A673 (cell line): ENCODE measurements around the gene CLEC17A. TPM values are rescaled to one million over a fixed set of nuclear protein-coding genes. Genes with fewer than 3 reads are reported as not detected.

ENCODE experiments used
- BruUV-seq: library from RNA; stranded (reverse); fragments of 400-500 nt; replicated peaks from 2 replicates; lab custom pipeline; 2021; lab: Mats Ljungman, UMichigan
- CTCF ChIA-PET: fragments of 300-600 bp; sonication (Branson Sonifier 250); formaldehyde crosslinking; loops from one replicate; lab custom pipeline; 2022; ENCODE audit warnings: antibody characterized with exemption; lab: Charles Lee
- POLR2A ChIA-PET: fragments of 300-600 bp; sonication (Branson Sonifier 250); formaldehyde crosslinking; loops from one replicate; lab custom pipeline; 2022; ENCODE audit warnings: antibody characterized with exemption; ENCODE audit not compliant: low non-redundant PET; lab: Charles Lee
- DNase-seq: peaks from one replicate; pipeline ENCODE4 v3.0.0-alpha.2; 2015; ENCODE audit warnings: low spot score
- H3K27ac ChIP-seq: fragments of 200-600 bp; sonication (generic); 2 replicates; pipeline ENCODE4 v1.5.1; 2016; ENCODE audit warnings: mixed run types, low read depth, mild to moderate bottlenecking, mixed read lengths, antibody characterized with exemption, low read length; ENCODE audit not compliant: poor library complexity, severe bottlenecking
- H3K27me3 ChIP-seq: fragments of 200-600 bp; sonication (generic); replicated peaks from 2 replicates; pipeline ENCODE4 v1.6.1; 2017; ENCODE audit warnings: mixed run types, low read depth, mild to moderate bottlenecking, mixed read lengths, antibody characterized with exemption, low read length; ENCODE audit not compliant: insufficient read depth, poor library complexity
- H3K36me3 ChIP-seq: fragments of 200-600 bp; sonication (generic); 2 replicates; pipeline ENCODE4 v1.6.1; 2016; ENCODE audit warnings: mixed run types, mild to moderate bottlenecking, mixed read lengths, antibody characterized with exemption, low read length; ENCODE audit not compliant: insufficient read depth, poor library complexity, severe bottlenecking
- H3K4me1 ChIP-seq: fragments of 200-600 bp; sonication (generic); 2 replicates; pipeline ENCODE4 v1.6.1; 2017; ENCODE audit warnings: mixed run types, mild to moderate bottlenecking, mixed read lengths, antibody characterized with exemption, low read length; ENCODE audit not compliant: insufficient read depth, poor library complexity, severe bottlenecking
- H3K4me3 ChIP-seq: fragments of 200-600 bp; sonication (generic); 2 replicates; pipeline ENCODE4 v1.5.1; 2016; ENCODE audit warnings: low read depth, mixed run types, mild to moderate bottlenecking, mixed read lengths, low read length; ENCODE audit not compliant: poor library complexity, severe bottlenecking
- H3K9me3 ChIP-seq: fragments of 200-600 bp; sonication (generic); 2 replicates; pipeline ENCODE4 v1.6.1; 2016; ENCODE audit warnings: mixed run types, low read depth, mild to moderate bottlenecking, mixed read lengths, antibody characterized with exemption, low read length; ENCODE audit not compliant: poor library complexity, severe bottlenecking
- CTCF ChIP-seq: fragments of 300-800, 200-600 bp; sonication (generic); conservative IDR thresholded peaks from 2 replicates; pipeline ENCODE4 v1.5.1; 2017; ENCODE audit warnings: low read depth, mild to moderate bottlenecking, antibody characterized with exemption, low read length, moderate library complexity, mixed read lengths
- EZH2 ChIP-seq: fragments of 200-600 bp; sonication (generic); IDR thresholded peaks from 2 replicates; pipeline ENCODE4 v1.6.1; 2017; ENCODE audit warnings: borderline replicate concordance, low read depth, mild to moderate bottlenecking, mixed read lengths, antibody characterized with exemption, low read length; ENCODE audit not compliant: poor library complexity, severe bottlenecking
- intact Hi-C: fragments of 100-400 bp; cut with micrococcal nuclease; formaldehyde crosslinking; loops from one replicate; pipeline ENCODE4 v1.10.0; 2022; ENCODE audit not compliant: unreplicated experiment
- total RNA-seq: library from RNA; stranded (reverse); gene quantifications from 2 replicates; pipeline ENCODE4 v1.2.3, GENCODE V29; 2021

Gene CLEC17A
- total RNA-seq, 1 experiment from 2014 or later, result not detected

GRCh38 chr19:14595558-14595957 lies 12.7 kb downstream of the CLEC17A start:
- Histone ChIP-seq H3K27ac (no peak overlapping the region), H3K4me3 (no peak overlapping the region), H3K4me1 (no peaks in the 10 kb centered on the region), H3K9me3 (no peaks in the 10 kb centered on the region), H3K36me3 (no peaks in the 10 kb centered on the region), H3K27me3 (no peaks in the 10 kb centered on the region)
- CTCF ChIA-PET, result no interaction called here
- POLR2A ChIA-PET, result no interaction called here
- intact Hi-C loops, result no loop called here
- DNase-seq, result no peak
- BruUV-seq, result no TSS peak
- TF ChIP-seq EZH2 (no peak), CTCF (no peak)

GRCh38 chr19:14599548-14600147 lies 16.8 kb downstream of the CLEC17A start:
- CTCF ChIA-PET, result no interaction called here

GRCh38 chr19:14603990-14604387 lies 21.1 kb downstream of the CLEC17A start:
- H3K27ac ChIP-seq, result no peak overlapping the region
- no peaks in the 10 kb centered on the region for H3K9me3 ChIP-seq
- no TSS peak for BruUV-seq
- H3K4me3 ChIP-seq, result no peak overlapping the region
- H3K4me1 ChIP-seq, result no peaks in the 10 kb centered on the region
- H3K27me3 ChIP-seq, result no peaks in the 10 kb centered on the region
- intact Hi-C loops, result no loop called here
- TF ChIP-seq EZH2, result no peak
- no peak for TF ChIP-seq CTCF
- ChIA-PET CTCF (no interaction called here), POLR2A (no interaction called here)
- DNase-seq, result no peak
- no peaks in the 10 kb centered on the region for H3K36me3 ChIP-seq

More at GRCh38 chr19:14599548-14600147, 16.8 kb downstream of the CLEC17A start:
- no peaks in the 10 kb centered on the region for H3K9me3 ChIP-seq
- H3K36me3 ChIP-seq, result no peaks in the 10 kb centered on the region
- BruUV-seq, result no TSS peak
- H3K4me3 ChIP-seq, result no peak overlapping the region
- TF ChIP-seq EZH2, result no peak
- no peak for TF ChIP-seq CTCF
- H3K27me3 ChIP-seq, result no peaks in the 10 kb centered on the region
- intact Hi-C loops, result no loop called here
- POLR2A ChIA-PET, result no interaction called here
- DNase-seq, result no peak
- H3K27ac ChIP-seq, result no peak overlapping the region
- H3K4me1 ChIP-seq, result no peaks in the 10 kb centered on the region
